Chondrocyte (in vitro differentiated cells): ENCODE measurements around the gene CYSLTR1. TPM values are rescaled to one million over a fixed set of nuclear protein-coding genes. Genes with fewer than 3 reads are reported as not detected.
"Not testable (repeated sequence)": the region's sequence is repeated elsewhere in the genome, so short reads cannot be mapped to it uniquely, and the experiment has no call there.

Experiments used
- DNase-seq: peaks from one replicate; pipeline ENCODE4 v3.0.0; 2021; ENCODE audit warnings: mixed read lengths, low spot score
- H3K27ac Mint-ChIP-seq: one replicate; pipeline ENCODE4 v1.8.0; 2021; ENCODE audit warnings: mild to moderate bottlenecking, moderate library complexity, mixed read lengths; ENCODE audit not compliant: unreplicated experiment
- H3K27me3 Mint-ChIP-seq: 2 replicates; pipeline ENCODE4 v1.8.0; 2021; ENCODE audit warnings: low read depth, mixed read lengths
- H3K36me3 Mint-ChIP-seq: 2 replicates; pipeline ENCODE4 v1.8.0; 2021; ENCODE audit warnings: low read depth, mixed read lengths
- H3K4me1 Mint-ChIP-seq: 2 replicates; pipeline ENCODE4 v1.8.0; 2021; ENCODE audit warnings: low read depth, mild to moderate bottlenecking, mixed read lengths
- H3K4me3 Mint-ChIP-seq: one replicate; pipeline ENCODE4 v1.8.0; 2021; ENCODE audit warnings: mild to moderate bottlenecking, moderate library complexity, mixed read lengths; ENCODE audit not compliant: unreplicated experiment
- H3K9me3 Mint-ChIP-seq: 2 replicates; pipeline ENCODE4 v1.8.0; 2021; ENCODE audit warnings: low read depth, mixed read lengths
- total RNA-seq: library from RNA; stranded (reverse); gene quantifications from 3 replicates; pipeline ENCODE4 v1.2.1, GENCODE V29; 2021
- TF ChIP-seq, protein P1 (sequence below): fragments of 200-600 bp; sonication (generic); IDR thresholded peaks from 2 replicates; pipeline ENCODE4 v1.5.0; 2021; ENCODE audit warnings: antibody characterized with exemption, mild to moderate bottlenecking, moderate library complexity

CYSLTR1 gene
- total RNA-seq, 1 donor from 2014 or later = not detected

DNA sequence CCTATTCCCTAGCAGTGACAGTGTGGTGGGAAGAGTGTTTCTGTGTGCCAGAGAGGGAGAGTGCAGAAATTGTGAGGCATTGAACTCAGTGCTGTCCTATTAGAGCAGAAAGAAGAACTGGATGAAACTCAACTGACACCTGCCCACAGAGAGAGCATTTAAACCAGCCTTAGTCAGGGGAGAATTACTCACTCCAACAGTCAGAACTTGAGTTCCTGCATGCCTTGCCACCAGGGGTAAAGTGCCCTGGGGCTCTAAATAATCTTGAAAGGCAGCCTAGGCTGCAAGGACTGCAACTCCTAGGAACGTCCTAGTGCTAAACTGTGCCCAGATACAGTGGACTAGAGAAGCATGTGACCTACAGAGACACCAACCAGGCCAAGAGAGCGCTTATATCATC is 12.8 kb downstream of the CYSLTR1 start:
- Mint-ChIP-seq H3K36me3 (no peaks in the 10 kb centered on the region), H3K4me3 (no peak overlapping the region), H3K4me1 (no peaks in the 10 kb centered on the region), H3K27me3 (no peaks in the 10 kb centered on the region), H3K9me3 (peaks cover 21% of the 10 kb centered on the region), H3K27ac (no peak overlapping the region)
- DNase-seq = no peak
- TF ChIP-seq, protein P1, sequence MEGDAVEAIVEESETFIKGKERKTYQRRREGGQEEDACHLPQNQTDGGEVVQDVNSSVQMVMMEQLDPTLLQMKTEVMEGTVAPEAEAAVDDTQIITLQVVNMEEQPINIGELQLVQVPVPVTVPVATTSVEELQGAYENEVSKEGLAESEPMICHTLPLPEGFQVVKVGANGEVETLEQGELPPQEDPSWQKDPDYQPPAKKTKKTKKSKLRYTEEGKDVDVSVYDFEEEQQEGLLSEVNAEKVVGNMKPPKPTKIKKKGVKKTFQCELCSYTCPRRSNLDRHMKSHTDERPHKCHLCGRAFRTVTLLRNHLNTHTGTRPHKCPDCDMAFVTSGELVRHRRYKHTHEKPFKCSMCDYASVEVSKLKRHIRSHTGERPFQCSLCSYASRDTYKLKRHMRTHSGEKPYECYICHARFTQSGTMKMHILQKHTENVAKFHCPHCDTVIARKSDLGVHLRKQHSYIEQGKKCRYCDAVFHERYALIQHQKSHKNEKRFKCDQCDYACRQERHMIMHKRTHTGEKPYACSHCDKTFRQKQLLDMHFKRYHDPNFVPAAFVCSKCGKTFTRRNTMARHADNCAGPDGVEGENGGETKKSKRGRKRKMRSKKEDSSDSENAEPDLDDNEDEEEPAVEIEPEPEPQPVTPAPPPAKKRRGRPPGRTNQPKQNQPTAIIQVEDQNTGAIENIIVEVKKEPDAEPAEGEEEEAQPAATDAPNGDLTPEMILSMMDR = no peak

GRCh38 chrX:78313526-78313925 is 13.9 kb downstream of the CYSLTR1 start:
- Mint-ChIP-seq H3K27me3 (no peaks in the 10 kb centered on the region), H3K4me1 (no peaks in the 10 kb centered on the region), H3K9me3 (peaks cover 19% of the 10 kb centered on the region), H3K4me3 (no peak overlapping the region), H3K27ac (no peak overlapping the region), H3K36me3 (no peaks in the 10 kb centered on the region)
- TF ChIP-seq, protein P1 = no peak
- DNase-seq = no peak

GRCh38 chrX:78307665-78308064 is 19.7 kb downstream of the CYSLTR1 start:
- H3K4me3 Mint-ChIP-seq = no peak overlapping the region
- H3K27me3 Mint-ChIP-seq = no peaks in the 10 kb centered on the region
- H3K27ac Mint-ChIP-seq = no peak overlapping the region
- peaks cover 6% of the 10 kb centered on the region for H3K9me3 Mint-ChIP-seq
- TF ChIP-seq, protein P1 = no peak
- no peaks in the 10 kb centered on the region for H3K4me1 Mint-ChIP-seq
- H3K36me3 Mint-ChIP-seq = no peaks in the 10 kb centered on the region
- DNase-seq = no peak

DNA sequence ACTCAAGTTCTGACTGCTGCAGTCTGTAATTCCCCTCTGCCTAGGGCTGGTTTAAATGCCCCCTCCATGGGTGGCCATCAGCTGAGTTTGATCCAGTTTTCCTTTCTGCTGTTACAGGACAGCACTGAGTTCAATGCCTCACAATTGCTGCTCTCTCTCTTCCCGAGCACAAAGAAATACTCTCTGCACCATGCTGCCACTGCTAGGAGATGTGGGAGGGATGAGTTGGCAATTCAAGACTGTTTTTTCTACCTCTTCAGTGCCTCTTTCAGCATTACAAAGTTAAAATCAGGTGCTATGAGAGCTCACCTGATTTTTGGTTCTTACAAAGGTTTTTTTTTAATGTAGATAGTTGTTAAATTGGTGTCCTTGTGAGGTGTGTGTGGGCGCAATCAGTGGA is 24.3 kb downstream of the CYSLTR1 start:
- Mint-ChIP-seq H3K4me3 (no peak overlapping the region), H3K36me3 (no peaks in the 10 kb centered on the region), H3K27me3 (no peaks in the 10 kb centered on the region), H3K9me3 (peaks cover 21% of the 10 kb centered on the region), H3K4me1 (no peaks in the 10 kb centered on the region), H3K27ac (no peak overlapping the region)
- TF ChIP-seq, protein P1 = no peak
- no peak for DNase-seq

DNA sequence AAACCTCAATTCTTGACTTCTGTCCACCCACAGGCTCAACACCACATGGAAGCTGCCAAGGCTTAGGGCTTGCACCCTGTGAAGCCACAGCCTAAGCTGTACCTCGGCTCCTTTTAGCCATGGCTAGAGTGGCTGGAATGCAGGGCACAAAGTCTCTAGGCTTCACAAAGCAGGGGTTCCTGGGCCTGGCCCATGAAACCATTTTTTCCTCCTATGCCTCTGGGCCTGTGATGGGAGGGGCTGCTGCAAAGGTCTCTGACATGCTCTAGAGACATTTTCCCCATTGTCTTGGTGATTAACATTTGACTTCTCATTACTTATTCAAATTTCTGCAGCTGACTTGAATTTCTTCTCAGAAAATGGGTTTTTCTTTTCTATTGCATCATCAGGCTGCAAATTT is 26.5 kb downstream of the CYSLTR1 start:
- H3K4me3 Mint-ChIP-seq, H3K4me1 Mint-ChIP-seq, H3K27me3 Mint-ChIP-seq, DNase-seq, H3K36me3 Mint-ChIP-seq, H3K27ac Mint-ChIP-seq: not testable (repeated sequence)
- peaks cover 34% of the 10 kb centered on the region for H3K9me3 Mint-ChIP-seq

DNA sequence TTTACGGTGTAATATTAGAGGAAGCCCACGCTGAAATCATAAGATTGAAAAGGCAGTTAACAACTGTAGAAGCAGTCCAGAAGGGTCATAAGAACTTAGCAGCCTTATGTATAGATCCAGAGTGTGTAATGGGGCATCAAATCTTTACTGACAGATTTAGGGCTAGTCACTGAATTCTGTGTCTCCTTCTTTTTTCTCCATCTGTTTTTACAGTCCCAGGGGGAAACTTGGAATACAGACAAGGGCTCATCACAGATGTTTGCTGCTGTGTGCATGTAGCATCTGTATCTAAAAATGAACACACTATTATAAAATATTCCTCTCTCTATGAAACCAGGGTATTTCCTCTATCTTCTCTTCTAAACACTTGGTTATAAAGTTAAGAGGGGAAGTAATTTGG is 43.9 kb downstream of the CYSLTR1 start:
- Mint-ChIP-seq H3K27ac (no peak overlapping the region), H3K27me3 (no peaks in the 10 kb centered on the region), H3K9me3 (peaks cover 25% of the 10 kb centered on the region), H3K4me1 (no peaks in the 10 kb centered on the region), H3K36me3 (no peaks in the 10 kb centered on the region), H3K4me3 (no peak overlapping the region)
- no peak for DNase-seq
- TF ChIP-seq, protein P1 = no peak
